K562 (cell line): ENCODE data around the gene CHAF1A. TPM values are rescaled to one million over a fixed set of nuclear protein-coding genes. Genes with fewer than 3 reads are reported as not detected.

Experiments used
- CBX8 ChIP-seq: fragments of 200-600 bp; sonication (generic); IDR thresholded peaks from 2 replicates; pipeline ENCODE4 v1.6.1; 2012; ENCODE audit warnings: borderline replicate concordance, mixed run types, low read depth, mild to moderate bottlenecking, moderate library complexity, mixed read lengths, low read length, control low read depth, inconsistent platforms; ENCODE audit not compliant: poor library complexity, severe bottlenecking; ENCODE audit errors: extremely low read depth
- FOXJ3 ChIP-seq: sonication (generic); formaldehyde crosslinking; IDR thresholded peaks from 2 replicates; pipeline ENCODE4 v1.4.0; 2020; ENCODE audit warnings: mild to moderate bottlenecking, missing genetic modification reagents
- MYBL2 ChIP-seq, 2 experiments: fragments of 450-650 bp in 1 of 2; sonication (generic) in 1 of 2; formaldehyde crosslinking in 1 of 2; IDR thresholded peaks; 2 replicates each; pipeline versions ENCODE4 v1.6.1 to v1.8.1; 2017 to 2022; ENCODE audit warnings: borderline replicate concordance in 1 of 2, inconsistent platforms in 1 of 2, low read depth in 1 of 2, mild to moderate bottlenecking in 1 of 2, missing genetic modification reagents in 1 of 2, moderate library complexity in 1 of 2
- NCOR1 ChIP-seq: fragments of 450-650 bp; IDR thresholded peaks from 2 replicates; pipeline ENCODE4 v1.6.1; 2016; ENCODE audit warnings: mild to moderate bottlenecking, moderate library complexity
- PURB ChIP-seq: sonication (generic); formaldehyde crosslinking; IDR thresholded peaks from 2 replicates; pipeline ENCODE4 v1.9.0; 2021; ENCODE audit warnings: low read depth, mild to moderate bottlenecking, missing genetic modification reagents
- RBM34 ChIP-seq: fragments of 200-400 bp; formaldehyde crosslinking; IDR thresholded peaks from 2 replicates; pipeline ENCODE4 v1.6.1; 2018; ENCODE audit warnings: low read length, borderline replicate concordance; ENCODE audit not compliant: insufficient read depth
- SAFB2 ChIP-seq: fragments of 200-400 bp; formaldehyde crosslinking; IDR thresholded peaks from 2 replicates; pipeline ENCODE4 v1.6.1; 2018; ENCODE audit warnings: borderline replicate concordance, low read length, low read depth, moderate library complexity; ENCODE audit not compliant: severe bottlenecking
- ZNF263 ChIP-seq: sonication (generic); formaldehyde crosslinking; IDR thresholded peaks from 2 replicates; pipeline ENCODE4 v1.8.0; 2022; ENCODE audit warnings: mild to moderate bottlenecking, missing genetic modification reagents, borderline replicate concordance
- ZNF696 ChIP-seq: fragments of 250-450 bp; sonication (Bioruptor Pico); conservative IDR thresholded peaks from 2 replicates; pipeline ENCODE4 v1.4.0; 2020; ENCODE audit warnings: mild to moderate bottlenecking, moderate library complexity
- polyA plus RNA-seq, 8 experiments: library from polyadenylated mRNA; depleted of rRNA in 4 of 8; stranded (reverse) in 5 of 8; unstranded in 3 of 8; fragments of >200 nt; fragmentation: Nextera tagmentation in 2 of 8; fragmentation: Illumina TruSeq in 1 of 8; extraction: Ambion mirVana in 2 of 8; extraction: Trizol in 1 of 8; gene quantifications; 2 replicates each; pipeline versions ENCODE4 v1.2.1 to v1.2.3, GENCODE V29; 2011 to 2014; ENCODE audit warnings: inconsistent platforms in 1 of 8, missing spikeins in 1 of 8
- total RNA-seq, 7 experiments: library from RNA; depleted of rRNA in 6 of 7; stranded (reverse); fragments of >200 nt in 6 of 7; fragmentation: Illumina TruSeq in 2 of 7; extraction: Trizol in 2 of 7; gene quantifications; 2 replicates each; pipeline versions ENCODE4 v1.2.1 to v1.2.3, GENCODE V29; 2011 to 2021; ENCODE audit warnings: low replicate concordance in 1 of 7
- TF ChIP-seq, protein P1 (sequence below): sonication (generic); formaldehyde crosslinking; IDR thresholded peaks from 2 replicates; pipeline ENCODE4 v1.8.0; 2023; ENCODE audit warnings: missing genetic modification reagents, mild to moderate bottlenecking, borderline replicate concordance
- TF ChIP-seq, protein P2 (sequence below): fragments of 250-450 bp; sonication (Bioruptor Pico); IDR thresholded peaks from 2 replicates; pipeline ENCODE4 v1.4.0; 2020; ENCODE audit warnings: borderline replicate concordance
- TF ChIP-seq, protein P3 (sequence below): fragments of 250-450 bp; sonication (Bioruptor Pico); IDR thresholded peaks from 2 replicates; pipeline ENCODE4 v1.5.0; 2021

The CHAF1A gene
- total and polyA plus RNA-seq, 9 of the 15 experiments (the other 6 are each of a cell fraction or from before 2014, with no cell fraction given) = 1.6 to 86.9 (median 45.2) TPM

DNA sequence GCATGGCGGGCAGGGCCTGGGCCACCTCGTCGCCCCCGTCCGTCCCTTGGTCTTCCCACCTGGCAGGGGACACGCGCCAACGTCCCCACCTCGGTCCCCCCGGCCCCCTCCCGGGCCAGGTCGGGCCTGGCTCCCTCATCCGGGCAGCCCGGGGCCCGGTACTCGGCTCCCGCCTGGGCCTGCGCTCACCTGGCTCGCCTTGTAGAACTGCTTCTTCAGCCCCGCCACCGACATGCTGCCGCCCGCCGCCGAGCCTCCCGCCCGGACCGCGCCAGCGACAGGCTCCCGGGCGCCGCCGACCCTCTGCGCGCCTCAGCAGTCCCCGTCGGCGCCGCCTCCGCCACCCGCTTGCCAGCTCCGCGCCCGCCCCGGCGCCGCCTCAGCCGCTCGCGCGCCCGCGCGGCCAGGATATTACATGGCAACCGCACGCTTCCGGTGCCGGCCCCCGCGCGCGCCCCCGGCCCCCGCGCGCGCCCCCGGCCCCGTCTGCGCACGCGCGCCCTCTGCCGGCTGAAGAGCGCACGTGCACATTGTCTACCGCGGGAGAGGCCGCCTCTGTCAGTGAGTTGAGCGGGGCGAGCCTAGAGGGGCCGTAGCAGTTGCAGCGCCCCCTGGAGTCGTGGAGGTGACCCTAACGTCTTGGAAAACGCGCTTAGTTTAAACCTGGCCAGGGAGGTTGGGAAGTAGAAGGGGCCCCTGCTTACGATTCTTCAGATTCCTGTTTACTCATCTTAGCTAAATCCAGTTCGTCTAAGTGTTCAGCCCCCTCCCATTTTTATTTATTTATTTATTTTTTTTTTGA lies 2.1 kb upstream of the CHAF1A start, which contains the start of gene SH3GL1 (continued):
- TF ChIP-seq CBX8 = no peak
- TF ChIP-seq NCOR1 = peak; percentile 58
- TF ChIP-seq, protein P1, sequence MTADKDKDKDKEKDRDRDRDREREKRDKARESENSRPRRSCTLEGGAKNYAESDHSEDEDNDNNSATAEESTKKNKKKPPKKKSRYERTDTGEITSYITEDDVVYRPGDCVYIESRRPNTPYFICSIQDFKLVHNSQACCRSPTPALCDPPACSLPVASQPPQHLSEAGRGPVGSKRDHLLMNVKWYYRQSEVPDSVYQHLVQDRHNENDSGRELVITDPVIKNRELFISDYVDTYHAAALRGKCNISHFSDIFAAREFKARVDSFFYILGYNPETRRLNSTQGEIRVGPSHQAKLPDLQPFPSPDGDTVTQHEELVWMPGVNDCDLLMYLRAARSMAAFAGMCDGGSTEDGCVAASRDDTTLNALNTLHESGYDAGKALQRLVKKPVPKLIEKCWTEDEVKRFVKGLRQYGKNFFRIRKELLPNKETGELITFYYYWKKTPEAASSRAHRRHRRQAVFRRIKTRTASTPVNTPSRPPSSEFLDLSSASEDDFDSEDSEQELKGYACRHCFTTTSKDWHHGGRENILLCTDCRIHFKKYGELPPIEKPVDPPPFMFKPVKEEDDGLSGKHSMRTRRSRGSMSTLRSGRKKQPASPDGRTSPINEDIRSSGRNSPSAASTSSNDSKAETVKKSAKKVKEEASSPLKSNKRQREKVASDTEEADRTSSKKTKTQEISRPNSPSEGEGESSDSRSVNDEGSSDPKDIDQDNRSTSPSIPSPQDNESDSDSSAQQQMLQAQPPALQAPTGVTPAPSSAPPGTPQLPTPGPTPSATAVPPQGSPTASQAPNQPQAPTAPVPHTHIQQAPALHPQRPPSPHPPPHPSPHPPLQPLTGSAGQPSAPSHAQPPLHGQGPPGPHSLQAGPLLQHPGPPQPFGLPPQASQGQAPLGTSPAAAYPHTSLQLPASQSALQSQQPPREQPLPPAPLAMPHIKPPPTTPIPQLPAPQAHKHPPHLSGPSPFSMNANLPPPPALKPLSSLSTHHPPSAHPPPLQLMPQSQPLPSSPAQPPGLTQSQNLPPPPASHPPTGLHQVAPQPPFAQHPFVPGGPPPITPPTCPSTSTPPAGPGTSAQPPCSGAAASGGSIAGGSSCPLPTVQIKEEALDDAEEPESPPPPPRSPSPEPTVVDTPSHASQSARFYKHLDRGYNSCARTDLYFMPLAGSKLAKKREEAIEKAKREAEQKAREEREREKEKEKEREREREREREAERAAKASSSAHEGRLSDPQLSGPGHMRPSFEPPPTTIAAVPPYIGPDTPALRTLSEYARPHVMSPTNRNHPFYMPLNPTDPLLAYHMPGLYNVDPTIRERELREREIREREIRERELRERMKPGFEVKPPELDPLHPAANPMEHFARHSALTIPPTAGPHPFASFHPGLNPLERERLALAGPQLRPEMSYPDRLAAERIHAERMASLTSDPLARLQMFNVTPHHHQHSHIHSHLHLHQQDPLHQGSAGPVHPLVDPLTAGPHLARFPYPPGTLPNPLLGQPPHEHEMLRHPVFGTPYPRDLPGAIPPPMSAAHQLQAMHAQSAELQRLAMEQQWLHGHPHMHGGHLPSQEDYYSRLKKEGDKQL (CRISPR knock-in tag) = no peak
- TF ChIP-seq, protein P2, sequence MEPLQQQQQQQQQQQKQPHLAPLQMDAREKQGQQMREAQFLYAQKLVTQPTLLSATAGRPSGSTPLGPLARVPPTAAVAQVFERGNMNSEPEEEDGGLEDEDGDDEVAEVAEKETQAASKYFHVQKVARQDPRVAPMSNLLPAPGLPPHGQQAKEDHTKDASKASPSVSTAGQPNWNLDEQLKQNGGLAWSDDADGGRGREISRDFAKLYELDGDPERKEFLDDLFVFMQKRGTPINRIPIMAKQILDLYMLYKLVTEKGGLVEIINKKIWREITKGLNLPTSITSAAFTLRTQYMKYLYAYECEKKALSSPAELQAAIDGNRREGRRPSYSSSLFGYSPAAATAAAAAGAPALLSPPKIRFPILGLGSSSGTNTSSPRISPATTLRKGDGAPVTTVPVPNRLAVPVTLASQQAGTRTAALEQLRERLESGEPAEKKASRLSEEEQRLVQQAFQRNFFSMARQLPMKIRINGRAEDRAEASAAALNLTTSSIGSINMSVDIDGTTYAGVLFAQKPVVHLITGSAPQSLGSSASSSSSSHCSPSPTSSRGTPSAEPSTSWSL = no peak
- no peak; the same call in 1 of the 2 replicates for TF ChIP-seq ZNF263 (CRISPR knock-in tag)
- TF ChIP-seq, protein P3, sequence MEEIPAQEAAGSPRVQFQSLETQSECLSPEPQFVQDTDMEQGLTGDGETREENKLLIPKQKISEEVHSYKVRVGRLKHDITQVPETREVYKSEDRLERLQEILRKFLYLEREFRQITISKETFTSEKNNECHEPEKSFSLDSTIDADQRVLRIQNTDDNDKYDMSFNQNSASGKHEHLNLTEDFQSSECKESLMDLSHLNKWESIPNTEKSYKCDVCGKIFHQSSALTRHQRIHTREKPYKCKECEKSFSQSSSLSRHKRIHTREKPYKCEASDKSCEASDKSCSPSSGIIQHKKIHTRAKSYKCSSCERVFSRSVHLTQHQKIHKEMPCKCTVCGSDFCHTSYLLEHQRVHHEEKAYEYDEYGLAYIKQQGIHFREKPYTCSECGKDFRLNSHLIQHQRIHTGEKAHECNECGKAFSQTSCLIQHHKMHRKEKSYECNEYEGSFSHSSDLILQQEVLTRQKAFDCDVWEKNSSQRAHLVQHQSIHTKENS (CRISPR knock-in tag) = no peak
- no peak for TF ChIP-seq SAFB2
- TF ChIP-seq PURB (CRISPR knock-in tag) = no peak
- no peak for TF ChIP-seq ZNF696 (CRISPR knock-in tag)
- no peak for TF ChIP-seq FOXJ3
- TF ChIP-seq RBM34 = no peak
- TF ChIP-seq MYBL2 (IDR thresholded peaks at IDR 0.05; ENCODE audit: low read depth) = peak; percentile 70
- no peak for TF ChIP-seq MYBL2 (CRISPR knock-in tag; IDR thresholded peaks at IDR 0.05; ENCODE audit: borderline replicate concordance)
